Measurements from ENCODE around the gene SPTBN1.

DNA sequence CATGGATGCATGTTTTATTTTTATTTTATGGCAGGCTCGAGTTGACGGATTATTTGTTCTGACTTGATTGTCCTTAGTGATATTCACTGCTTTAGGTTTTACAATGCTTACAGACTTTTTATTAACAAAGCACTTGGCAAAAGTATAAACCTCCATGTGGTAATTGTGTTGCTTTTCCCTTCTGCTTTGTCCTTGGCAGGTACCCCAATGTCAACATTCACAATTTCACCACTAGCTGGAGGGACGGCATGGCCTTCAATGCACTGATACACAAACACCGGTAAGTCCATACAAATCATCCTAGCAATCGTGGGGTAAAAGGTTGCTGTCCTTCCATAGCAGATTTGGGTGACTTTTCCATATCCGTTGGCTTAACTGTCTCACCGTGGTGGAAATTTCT, 161.3 kb downstream of the SPTBN1 start:
- TF ChIP-seq CTCF (IDR thresholded peaks at IDR 0.05; ENCODE audit: borderline replicate concordance, extremely low read depth, low read length, poor library complexity, severe bottlenecking) (no peak), EZH2 (IDR thresholded peaks at IDR 0.05; ENCODE audit: borderline replicate concordance, low read depth, low read length, severe bottlenecking) (no peak)

Measured in DND-41 (cell line).